KMS-11 (cell line): ENCODE results near the gene SCCPDH.

ENCODE experiments used
- H2AFZ ChIP-seq: fragments of 200-600 bp; sonication (generic); 2 replicates; pipeline ENCODE4 v1.6.1; 2016; ENCODE audit warnings: antibody characterized with exemption, mixed run types, low read depth
- H3K27ac ChIP-seq: fragments of 200-600 bp; sonication (generic); 2 replicates; pipeline ENCODE4 v1.6.1; 2016; ENCODE audit warnings: mild to moderate bottlenecking, mixed run types
- H3K27me3 ChIP-seq: fragments of 200-600 bp; sonication (generic); 2 replicates; pipeline ENCODE4 v1.6.1; 2017; ENCODE audit warnings: mild to moderate bottlenecking, low read depth, mixed run types, moderate library complexity; ENCODE audit not compliant: insufficient read depth
- H3K36me3 ChIP-seq: fragments of 200-600 bp; sonication (generic); 2 replicates; pipeline ENCODE4 v1.6.1; 2017; ENCODE audit warnings: mild to moderate bottlenecking, mixed run types; ENCODE audit not compliant: insufficient read depth
- H3K4me1 ChIP-seq: fragments of 200-600 bp; sonication (generic); 2 replicates; pipeline ENCODE4 v1.6.1; 2016; ENCODE audit warnings: mild to moderate bottlenecking, low read depth, mixed run types; ENCODE audit not compliant: poor library complexity, severe bottlenecking
- H3K4me2 ChIP-seq: fragments of 200-600 bp; sonication (generic); 2 replicates; pipeline ENCODE4 v1.7.0; 2016; ENCODE audit warnings: mild to moderate bottlenecking, mixed run types
- H3K4me3 ChIP-seq: fragments of 200-600 bp; sonication (generic); IDR thresholded peaks from 2 replicates; pipeline ENCODE4 v1.6.1; 2017; ENCODE audit warnings: low read depth, low read length, mixed read lengths; ENCODE audit not compliant: insufficient read depth
- H3K79me2 ChIP-seq: fragments of 200-600 bp; sonication (generic); 2 replicates; pipeline ENCODE4 v1.6.1; 2016; ENCODE audit warnings: low read depth, mixed run types; ENCODE audit not compliant: insufficient read depth
- H3K9ac ChIP-seq: fragments of 200-600 bp; sonication (generic); 2 replicates; pipeline ENCODE4 v1.6.1; 2016; ENCODE audit warnings: mild to moderate bottlenecking, mixed run types
- H4K20me1 ChIP-seq: fragments of 200-600 bp; sonication (generic); 2 replicates; pipeline ENCODE4 v1.6.1; 2016; ENCODE audit warnings: mild to moderate bottlenecking, mixed run types; ENCODE audit not compliant: insufficient read depth
- TF ChIP-seq, protein P1 (sequence below): fragments of 200-600 bp; sonication (generic); conservative IDR thresholded peaks from 2 replicates; pipeline ENCODE4 v1.6.1; 2017; ENCODE audit warnings: low read depth, mild to moderate bottlenecking, antibody characterized with exemption, low read length, moderate library complexity, mixed read lengths

Gene SCCPDH

DNA sequence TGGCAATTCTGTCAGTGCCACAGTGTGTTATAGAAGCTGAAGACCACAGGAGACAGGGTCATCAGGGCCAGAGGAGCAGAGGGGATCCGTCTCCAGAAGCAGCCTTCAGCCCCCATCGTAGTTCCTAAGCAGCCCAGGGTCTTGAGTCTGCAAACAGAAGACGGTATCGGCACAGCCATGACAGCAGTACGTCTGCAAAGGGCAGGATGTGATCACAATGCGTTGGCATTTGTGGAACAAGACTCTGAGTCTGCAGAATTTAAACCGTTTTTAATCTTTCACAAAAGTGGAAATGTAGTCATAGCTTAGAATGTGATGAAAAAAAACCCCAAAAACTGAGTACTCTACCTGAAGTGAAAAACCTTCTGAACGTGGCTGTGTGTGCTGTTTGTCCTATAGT is 44.0 kb upstream of the SCCPDH start:
- no peak overlapping the region for H3K27ac ChIP-seq
- no peaks in the 10 kb centered on the region for H4K20me1 ChIP-seq
- no peaks in the 10 kb centered on the region for H3K79me2 ChIP-seq
- TF ChIP-seq, protein P1, sequence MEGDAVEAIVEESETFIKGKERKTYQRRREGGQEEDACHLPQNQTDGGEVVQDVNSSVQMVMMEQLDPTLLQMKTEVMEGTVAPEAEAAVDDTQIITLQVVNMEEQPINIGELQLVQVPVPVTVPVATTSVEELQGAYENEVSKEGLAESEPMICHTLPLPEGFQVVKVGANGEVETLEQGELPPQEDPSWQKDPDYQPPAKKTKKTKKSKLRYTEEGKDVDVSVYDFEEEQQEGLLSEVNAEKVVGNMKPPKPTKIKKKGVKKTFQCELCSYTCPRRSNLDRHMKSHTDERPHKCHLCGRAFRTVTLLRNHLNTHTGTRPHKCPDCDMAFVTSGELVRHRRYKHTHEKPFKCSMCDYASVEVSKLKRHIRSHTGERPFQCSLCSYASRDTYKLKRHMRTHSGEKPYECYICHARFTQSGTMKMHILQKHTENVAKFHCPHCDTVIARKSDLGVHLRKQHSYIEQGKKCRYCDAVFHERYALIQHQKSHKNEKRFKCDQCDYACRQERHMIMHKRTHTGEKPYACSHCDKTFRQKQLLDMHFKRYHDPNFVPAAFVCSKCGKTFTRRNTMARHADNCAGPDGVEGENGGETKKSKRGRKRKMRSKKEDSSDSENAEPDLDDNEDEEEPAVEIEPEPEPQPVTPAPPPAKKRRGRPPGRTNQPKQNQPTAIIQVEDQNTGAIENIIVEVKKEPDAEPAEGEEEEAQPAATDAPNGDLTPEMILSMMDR = no peak
- H2AFZ ChIP-seq = no peak overlapping the region
- H3K9ac ChIP-seq = no peak overlapping the region
- H3K4me1 ChIP-seq = no peaks in the 10 kb centered on the region
- H3K4me3 ChIP-seq = no peak overlapping the region
- H3K36me3 ChIP-seq = no peaks in the 10 kb centered on the region
- no peaks in the 10 kb centered on the region for H3K27me3 ChIP-seq
- H3K4me2 ChIP-seq = no peak overlapping the region

DNA sequence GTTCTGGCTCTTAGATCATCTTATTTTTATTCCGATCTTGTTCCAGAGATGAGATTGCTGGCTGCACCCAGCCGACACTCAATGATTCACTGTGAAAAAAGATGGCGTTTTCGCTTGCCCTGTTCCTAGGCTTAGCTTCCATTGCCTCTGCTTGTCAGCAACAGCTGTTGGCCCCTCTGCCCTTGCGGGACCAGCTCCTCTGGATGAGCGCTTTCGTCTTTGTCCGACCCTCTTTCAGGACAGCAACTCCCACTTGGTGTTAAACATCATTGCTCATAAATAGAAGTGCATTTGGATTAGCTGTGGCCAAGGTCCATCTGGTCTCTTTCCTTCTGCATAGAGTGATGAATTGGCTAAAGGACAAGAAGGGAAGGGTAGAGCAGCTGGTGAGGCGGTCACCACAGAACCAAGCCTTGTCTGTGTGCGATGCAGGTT is 43.5 kb upstream of the SCCPDH start:
- H2AFZ ChIP-seq = no peak overlapping the region
- TF ChIP-seq, protein P1 = no peak
- H3K27ac ChIP-seq = no peak overlapping the region
- H3K4me3 ChIP-seq = no peak overlapping the region
- no peaks in the 10 kb centered on the region for H3K4me1 ChIP-seq
- H3K79me2 ChIP-seq = no peaks in the 10 kb centered on the region
- no peaks in the 10 kb centered on the region for H3K36me3 ChIP-seq
- no peak overlapping the region for H3K9ac ChIP-seq
- H4K20me1 ChIP-seq = no peaks in the 10 kb centered on the region
- no peaks in the 10 kb centered on the region for H3K27me3 ChIP-seq
- no peak overlapping the region for H3K4me2 ChIP-seq

DNA sequence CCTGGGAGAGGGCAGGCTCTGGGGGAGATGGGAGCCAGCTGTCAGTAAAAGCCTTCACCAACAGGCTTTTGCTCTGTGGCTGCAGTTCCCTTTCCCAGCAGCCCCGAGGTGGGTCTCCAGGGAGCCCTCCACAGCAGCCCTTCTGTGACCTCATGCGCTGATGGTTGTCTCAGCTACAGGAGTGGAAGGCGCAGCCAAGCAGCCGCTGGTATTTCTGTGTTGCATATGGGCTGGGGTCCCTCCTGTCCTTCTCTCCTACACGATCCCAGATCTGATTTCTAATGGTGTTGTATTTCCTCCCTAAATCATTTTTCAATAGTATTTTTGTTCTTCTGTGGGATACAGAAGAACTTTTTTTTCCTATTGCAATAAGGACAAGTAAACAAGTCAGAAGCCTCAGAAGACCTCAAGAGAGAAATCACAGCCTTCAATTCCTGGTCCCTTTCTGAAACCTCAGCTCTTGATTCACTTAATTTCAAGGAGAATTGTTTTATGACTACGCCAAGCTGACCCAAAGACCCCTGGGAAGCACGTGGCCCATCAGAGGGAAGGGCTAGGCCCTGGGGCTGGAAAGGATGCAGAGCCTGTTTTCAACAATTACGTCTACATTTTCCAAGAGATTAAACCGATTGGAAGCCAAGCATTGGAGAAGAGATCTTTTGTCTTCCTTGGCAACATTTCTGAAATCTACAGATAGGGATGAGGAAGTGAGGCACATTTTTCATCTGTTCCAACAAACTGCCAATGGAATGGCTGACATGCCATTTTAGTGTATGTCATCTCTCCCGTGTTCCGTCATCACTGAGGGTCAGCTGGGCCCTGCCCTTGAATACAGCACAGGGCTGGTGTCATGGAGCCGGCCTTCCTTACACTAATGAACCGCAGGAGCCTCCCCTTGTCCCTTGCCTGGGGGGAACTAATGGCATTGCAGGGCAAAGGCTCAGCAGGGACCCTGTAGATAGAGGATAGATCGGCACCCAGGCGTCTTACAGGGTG is 42.0 kb upstream of the SCCPDH start:
- no peaks in the 10 kb centered on the region for H4K20me1 ChIP-seq
- H3K27ac ChIP-seq = no peak overlapping the region
- no peak overlapping the region for H2AFZ ChIP-seq
- no peaks in the 10 kb centered on the region for H3K36me3 ChIP-seq
- no peak overlapping the region for H3K4me2 ChIP-seq
- no peak overlapping the region for H3K4me3 ChIP-seq
- H3K27me3 ChIP-seq = no peaks in the 10 kb centered on the region
- TF ChIP-seq, protein P1 = no peak
- no peak overlapping the region for H3K9ac ChIP-seq
- H3K79me2 ChIP-seq = no peaks in the 10 kb centered on the region
- H3K4me1 ChIP-seq = no peaks in the 10 kb centered on the region

- no peak overlapping the region for H3K27ac ChIP-seq
- H4K20me1 ChIP-seq = no peaks in the 10 kb centered on the region
- no peak overlapping the region for H3K4me2 ChIP-seq
- no peaks in the 10 kb centered on the region for H3K79me2 ChIP-seq
- no peaks in the 10 kb centered on the region for H3K36me3 ChIP-seq
- no peaks in the 10 kb centered on the region for H3K4me1 ChIP-seq
- H3K27me3 ChIP-seq = no peaks in the 10 kb centered on the region
- H2AFZ ChIP-seq = no peak overlapping the region
- no peak overlapping the region for H3K9ac ChIP-seq
- TF ChIP-seq, protein P1 = no peak
- H3K4me3 ChIP-seq = no peak overlapping the region
Observed at GRCh38 chr1:246683521-246683920, 40.7 kb upstream of the SCCPDH start.
